ENCODE results near the gene HIGD1B.

DNA sequence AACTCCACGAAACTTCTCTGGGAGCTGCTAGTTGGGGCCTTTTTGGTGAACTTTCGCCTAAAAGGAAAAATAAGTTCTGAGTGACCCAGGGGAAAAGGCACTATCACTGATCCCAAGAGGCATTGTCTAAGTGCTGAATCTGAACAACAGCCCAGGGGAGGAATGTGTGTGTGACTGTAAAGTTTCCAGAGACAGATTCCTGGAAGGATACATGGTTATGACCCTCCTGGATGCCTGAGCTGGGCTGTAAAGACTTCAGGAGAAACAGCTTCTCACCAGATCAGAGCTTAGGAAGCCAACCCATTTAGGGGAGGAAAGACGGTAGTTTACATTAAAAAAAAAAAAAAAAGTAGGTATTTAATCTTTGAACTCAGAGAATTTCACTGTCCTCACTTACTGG is 20.2 kb downstream of the HIGD1B start:
- TF ChIP-seq, protein P1, sequence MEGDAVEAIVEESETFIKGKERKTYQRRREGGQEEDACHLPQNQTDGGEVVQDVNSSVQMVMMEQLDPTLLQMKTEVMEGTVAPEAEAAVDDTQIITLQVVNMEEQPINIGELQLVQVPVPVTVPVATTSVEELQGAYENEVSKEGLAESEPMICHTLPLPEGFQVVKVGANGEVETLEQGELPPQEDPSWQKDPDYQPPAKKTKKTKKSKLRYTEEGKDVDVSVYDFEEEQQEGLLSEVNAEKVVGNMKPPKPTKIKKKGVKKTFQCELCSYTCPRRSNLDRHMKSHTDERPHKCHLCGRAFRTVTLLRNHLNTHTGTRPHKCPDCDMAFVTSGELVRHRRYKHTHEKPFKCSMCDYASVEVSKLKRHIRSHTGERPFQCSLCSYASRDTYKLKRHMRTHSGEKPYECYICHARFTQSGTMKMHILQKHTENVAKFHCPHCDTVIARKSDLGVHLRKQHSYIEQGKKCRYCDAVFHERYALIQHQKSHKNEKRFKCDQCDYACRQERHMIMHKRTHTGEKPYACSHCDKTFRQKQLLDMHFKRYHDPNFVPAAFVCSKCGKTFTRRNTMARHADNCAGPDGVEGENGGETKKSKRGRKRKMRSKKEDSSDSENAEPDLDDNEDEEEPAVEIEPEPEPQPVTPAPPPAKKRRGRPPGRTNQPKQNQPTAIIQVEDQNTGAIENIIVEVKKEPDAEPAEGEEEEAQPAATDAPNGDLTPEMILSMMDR (conservative IDR thresholded peaks at IDR 0.05; ENCODE audit: low read length), result no peak
- TF ChIP-seq EZH2phosphoT487 (IDR thresholded peaks at IDR 0.05; ENCODE audit: borderline replicate concordance), result no peak
